HCT116 (cell line): ENCODE results near the gene RAB37. TPM values are rescaled to one million over a fixed set of nuclear protein-coding genes. Genes with fewer than 3 reads are reported as not detected.

Experiments used
- ATAC-seq: fragments of 200-7000 bp; cut with Tn5 transposase; 2 replicates; pipeline ENCODE4 v1.9.1; 2020; ENCODE audit warnings: mild to moderate bottlenecking, moderate library complexity
- BruUV-seq: library from RNA; stranded (reverse); fragments of 400-500 nt; replicated peaks from 2 replicates; lab custom pipeline; 2021; lab: Mats Ljungman, UMichigan
- CTCF ChIA-PET: fragments of 300-600 bp; sonication (Branson Sonifier 250); formaldehyde crosslinking; loops from one replicate; lab custom pipeline; 2021; ENCODE audit warnings: antibody characterized with exemption; lab: Charles Lee
- POLR2A ChIA-PET: fragments of 300-600, 350-600 bp; sonication (Branson Sonifier 250); formaldehyde crosslinking; loops from one replicate; lab custom pipeline; 2021; ENCODE audit warnings: antibody characterized with exemption; lab: Charles Lee
- RAD21 ChIA-PET, 2 experiments: fragments of 300-600 bp; sonication (Branson Sonifier 250); formaldehyde crosslinking; loops; one replicate each; lab custom pipeline; 2023; ENCODE audit warnings: low total read pairs in 2 of 2; ENCODE audit not compliant: uncharacterized antibody in 2 of 2, unreplicated experiment in 2 of 2, low non-redundant PET in 1 of 2; lab: Charles Lee
- DNase-seq: peaks from one replicate; pipeline ENCODE4 v3.0.0-alpha.2; 2010; ENCODE audit warnings: low read depth, low spot score
- H2AFZ ChIP-seq: fragments of 200-600 bp; shearing (Covaris generic), sonication (generic); 2 replicates; pipeline ENCODE4 v1.6.1; 2017; ENCODE audit warnings: low read depth, mixed run types, mixed read lengths, antibody characterized with exemption, low read length; ENCODE audit not compliant: poor library complexity, severe bottlenecking
- H3K27ac ChIP-seq: 2 replicates; pipeline ENCODE4 v1.5.1; 2012; ENCODE audit warnings: low read depth, low read length
- H3K27me3 ChIP-seq: fragments of 200-600 bp; sonication (generic); 2 replicates; pipeline ENCODE4 v1.6.1; 2016; ENCODE audit warnings: mixed run types, low read length, mixed read lengths; ENCODE audit not compliant: insufficient read depth
- H3K36me3 ChIP-seq, 2 experiments: fragments of 200-500 bp in 1 of 2; fragments of 200-600 bp in 1 of 2; sonication (Bioruptor generic) in 1 of 2; sonication (generic) in 1 of 2; 2 replicates each; pipeline versions ENCODE4 v1.5.1 to v1.6.1; 2014 to 2016; ENCODE audit warnings: low read length in 2 of 2, inconsistent platforms in 1 of 2, mixed read lengths in 1 of 2, mixed run types in 1 of 2; ENCODE audit not compliant: insufficient read depth in 2 of 2, control insufficient read depth in 1 of 2
- H3K4me1 ChIP-seq, 2 experiments: fragments of 200-600 bp in 1 of 2; sonication (generic) in 1 of 2; 2 replicates each; pipeline versions ENCODE4 v1.5.1 to v1.6.1; 2012 to 2017; ENCODE audit warnings: low read length in 2 of 2, inconsistent platforms in 1 of 2, mild to moderate bottlenecking in 1 of 2, mixed read lengths in 1 of 2, mixed run types in 1 of 2, moderate library complexity in 1 of 2; ENCODE audit not compliant: insufficient read depth in 2 of 2, control insufficient read depth in 1 of 2
- H3K4me2 ChIP-seq: fragments of 200-600 bp; sonication (generic); 2 replicates; pipeline ENCODE4 v1.6.1; 2017; ENCODE audit warnings: mixed run types, low read length, mixed read lengths
- H3K4me3 ChIP-seq, 2 experiments: fragments of 200-600 bp in 1 of 2; sonication (generic) in 1 of 2; replicated peaks in 1 of 2; 2 replicates each; pipeline ENCODE4 v1.5.1; 2011 to 2016; ENCODE audit warnings: low read length in 2 of 2, control low read depth in 1 of 2, low read depth in 1 of 2, mild to moderate bottlenecking in 1 of 2, mixed read lengths in 1 of 2, mixed run types in 1 of 2
- H3K79me2 ChIP-seq: fragments of 200-600 bp; sonication (generic); 2 replicates; pipeline ENCODE4 v1.6.1; 2017; ENCODE audit warnings: mild to moderate bottlenecking, mixed run types, low read length, moderate library complexity, mixed read lengths; ENCODE audit not compliant: insufficient read depth
- H3K9ac ChIP-seq: fragments of 200-600 bp; sonication (generic); 2 replicates; pipeline ENCODE4 v1.6.1; 2016; ENCODE audit warnings: low read length, mixed read lengths
- H3K9me2 ChIP-seq: fragments of 200-600 bp; sonication (generic), shearing (Covaris generic); 2 replicates; pipeline ENCODE4 v1.6.1; 2017; ENCODE audit warnings: mixed run types, mild to moderate bottlenecking, moderate library complexity; ENCODE audit not compliant: insufficient read depth
- H3K9me3 ChIP-seq, 2 experiments: fragments of 200-500 bp in 1 of 2; fragments of 200-600 bp in 1 of 2; sonication (Bioruptor generic) in 1 of 2; sonication (generic) in 1 of 2; 2 replicates each; pipeline ENCODE4 v1.6.1; 2014 to 2017; ENCODE audit warnings: low read length in 2 of 2, mixed read lengths in 2 of 2, inconsistent platforms in 1 of 2, low read depth in 1 of 2, mild to moderate bottlenecking in 1 of 2, mixed run types in 1 of 2, moderate library complexity in 1 of 2; ENCODE audit not compliant: control insufficient read depth in 1 of 2, insufficient read depth in 1 of 2
- H4K20me1 ChIP-seq: fragments of 200-600 bp; sonication (generic), shearing (Covaris generic); 2 replicates; pipeline ENCODE4 v1.6.1; 2017; ENCODE audit warnings: mixed run types, mild to moderate bottlenecking, moderate library complexity; ENCODE audit not compliant: insufficient read depth
- ATF3 ChIP-seq: IDR thresholded peaks from 2 replicates; pipeline ENCODE4 v1.6.1; 2012
- CBX3 ChIP-seq: IDR thresholded peaks from 2 replicates; pipeline ENCODE4 v1.6.1; 2012; ENCODE audit warnings: low read depth
- CEBPB ChIP-seq: IDR thresholded peaks from 2 replicates; pipeline ENCODE4 v1.6.1; 2012; ENCODE audit warnings: low read depth
- CTCF ChIP-seq, 3 experiments: fragments of 200-600 bp in 1 of 3; sonication (generic) in 1 of 3; IDR thresholded peaks in 2 of 3; conservative IDR thresholded peaks in 1 of 3; 2 replicates each; pipeline ENCODE4 v1.5.1; 2012 to 2017; ENCODE audit warnings: low read depth in 2 of 3, low read length in 2 of 3, antibody characterized with exemption in 1 of 3, borderline replicate concordance in 1 of 3, control low read depth in 1 of 3, mild to moderate bottlenecking in 1 of 3, mixed read lengths in 1 of 3, mixed run types in 1 of 3, moderate library complexity in 1 of 3; ENCODE audit not compliant: insufficient read depth in 1 of 3
- EGR1 ChIP-seq: IDR thresholded peaks from 2 replicates; pipeline ENCODE4 v1.6.1; 2012; ENCODE audit warnings: low read depth
- ELF1 ChIP-seq: IDR thresholded peaks from 2 replicates; pipeline ENCODE4 v1.6.1; 2012; ENCODE audit warnings: low read depth, borderline replicate concordance
- EZH2phosphoT487 ChIP-seq: fragments of 200-600 bp; IDR thresholded peaks from 2 replicates; pipeline ENCODE4 v1.6.1; 2018; ENCODE audit warnings: antibody characterized with exemption, borderline replicate concordance
- FOSL1 ChIP-seq: IDR thresholded peaks from 2 replicates; pipeline ENCODE4 v1.6.1; 2012; ENCODE audit warnings: low read depth
- MAX ChIP-seq: IDR thresholded peaks from 2 replicates; pipeline ENCODE4 v1.6.1; 2012
- POLR2A ChIP-seq: IDR thresholded peaks from 2 replicates; pipeline ENCODE4 v1.7.0; 2011; ENCODE audit warnings: borderline replicate concordance; ENCODE audit not compliant: insufficient read depth, insufficient read length; ENCODE audit errors: extremely low read depth
- POLR2AphosphoS5 ChIP-seq: IDR thresholded peaks from 2 replicates; pipeline ENCODE4 v1.6.1; 2011; ENCODE audit warnings: mild to moderate bottlenecking, low read depth, low read length, moderate library complexity
- RAD21 ChIP-seq: IDR thresholded peaks from 2 replicates; pipeline ENCODE4 v1.6.1; 2012; ENCODE audit warnings: low read depth, mild to moderate bottlenecking
- SIN3A ChIP-seq: IDR thresholded peaks from 2 replicates; pipeline ENCODE4 v1.6.1; 2012; ENCODE audit warnings: low read depth
- SP1 ChIP-seq: IDR thresholded peaks from 2 replicates; pipeline ENCODE4 v1.6.1; 2012; ENCODE audit warnings: low read depth
- SRF ChIP-seq: IDR thresholded peaks from 2 replicates; pipeline ENCODE4 v1.6.1; 2012; ENCODE audit warnings: low read depth
- TCF7L2 ChIP-seq: IDR thresholded peaks from 2 replicates; pipeline ENCODE4 v1.7.0; 2011; ENCODE audit warnings: borderline replicate concordance, inconsistent platforms; ENCODE audit not compliant: insufficient read depth, insufficient read length; ENCODE audit errors: extremely low read depth
- YY1 ChIP-seq: IDR thresholded peaks from 2 replicates; pipeline ENCODE4 v1.6.1; 2011; ENCODE audit warnings: low read length, low read depth, moderate library complexity, mild to moderate bottlenecking; ENCODE audit not compliant: insufficient replicate concordance; ENCODE audit errors: extremely low read depth
- ZBTB33 ChIP-seq: IDR thresholded peaks from 2 replicates; pipeline ENCODE4 v1.6.1; 2011; ENCODE audit warnings: mild to moderate bottlenecking, low read length, moderate library complexity; ENCODE audit not compliant: insufficient replicate concordance; ENCODE audit errors: extremely low read depth
- ZFX ChIP-seq: fragments of 450-650 bp; IDR thresholded peaks from 2 replicates; pipeline ENCODE4 v1.6.1; 2017
- intact Hi-C: fragments of 100-400 bp; cut with micrococcal nuclease; formaldehyde crosslinking; loops from 2 replicates; pipeline ENCODE4 v1.10.0; 2022
- total RNA-seq: library from RNA; stranded (reverse); gene quantifications from one replicate; pipeline ENCODE4 v1.2.1, GENCODE V29; 2021; ENCODE audit not compliant: unreplicated experiment

RAB37 gene
- total RNA-seq, 1 experiment from 2014 or later: 8.2 TPM

GRCh38 chr17:74698069-74698468, 39.0 kb upstream of the RAB37 start:
- Histone ChIP-seq H3K4me2 (no peak overlapping the region), H3K4me3 (no peak overlapping the region), H3K9me2 (no peaks in the 10 kb centered on the region), H3K79me2 (no peaks in the 10 kb centered on the region), H2AFZ (no peak overlapping the region), H4K20me1 (no peaks in the 10 kb centered on the region), H3K36me3 (no peaks in the 10 kb centered on the region), H3K9ac (no peak overlapping the region), H3K27ac (no peak overlapping the region), H3K9me3 (no peaks in the 10 kb centered on the region), H3K27me3 (peaks cover 7% of the 10 kb centered on the region; the same call in 1 of the 2 replicates), H3K4me1 (no peaks in the 10 kb centered on the region)
- BruUV-seq: no TSS peak
- no peak for TF ChIP-seq TCF7L2
- no peak for TF ChIP-seq YY1
- TF ChIP-seq SRF: no peak
- no peak for TF ChIP-seq MAX
- TF ChIP-seq ZBTB33: no peak
- TF ChIP-seq CBX3: no peak
- TF ChIP-seq POLR2A: no peak
- no peak for TF ChIP-seq SIN3A
- TF ChIP-seq ELF1: no peak
- no peak for TF ChIP-seq CEBPB
- TF ChIP-seq EGR1: no peak
- no peak for TF ChIP-seq POLR2AphosphoS5
- no peak for TF ChIP-seq CTCF (IDR thresholded peaks at IDR 0.05 in 2 of 3, conservative IDR thresholded peaks at IDR 0.05 in 1 of 3; ENCODE audit: borderline replicate concordance in 1 of 3, insufficient read depth in 1 of 3, low read depth in 2 of 3, low read length in 2 of 3)
- no peak for TF ChIP-seq EZH2phosphoT487
- TF ChIP-seq FOSL1: no peak
- no peak for TF ChIP-seq SP1
- TF ChIP-seq ATF3: no peak
- no peak for TF ChIP-seq ZFX
- TF ChIP-seq RAD21: no peak
- intact Hi-C loops: no loop called here
- ChIA-PET CTCF (no interaction called here), POLR2A (no interaction called here), RAD21 (no interaction called here)
- DNase-seq: no peak
- ATAC-seq: no peak
